GM13976 (cell line): Measurements from ENCODE around the gene PTPRG.

Source experiments
- DNase-seq: peaks from one replicate; pipeline ENCODE4 v3.0.0; 2012; ENCODE audit warnings: low spot score
- in situ Hi-C: fragments of 300-500 bp; cut with MboI; formaldehyde crosslinking; loops from one replicate; pipeline ENCODE4 v1.12.0; 2022; ENCODE audit warnings: low sequenced_read_pairs, mixed read lengths, inconsistent platforms; ENCODE audit not compliant: unreplicated experiment
- TF ChIP-seq, protein P1 (sequence below): IDR thresholded peaks from 2 replicates; pipeline ENCODE4 v1.5.1; 2012; ENCODE audit warnings: borderline replicate concordance, mild to moderate bottlenecking; ENCODE audit not compliant: insufficient read depth; ENCODE audit errors: extremely low read depth, missing control alignments, control extremely low read depth

The PTPRG gene

DNA sequence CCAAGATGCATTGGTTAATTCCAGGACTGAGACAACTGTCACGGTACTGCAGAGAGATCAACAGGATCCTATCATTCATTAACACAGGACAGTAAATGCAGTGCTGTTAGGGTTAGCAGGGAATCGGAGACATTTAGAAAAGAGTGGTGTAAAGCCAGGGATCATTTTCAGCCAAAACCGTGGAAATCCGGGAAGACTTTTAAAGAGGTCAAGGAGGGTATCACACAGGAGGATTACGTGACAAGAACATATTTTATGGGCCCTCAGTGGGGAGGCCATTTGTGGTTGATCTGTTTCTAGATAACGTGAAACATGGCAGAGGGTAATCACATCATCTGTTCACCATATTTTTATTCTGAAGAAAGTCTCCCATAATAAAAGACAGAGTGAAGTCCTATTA, 216.1 kb downstream of the PTPRG start:
- DNase-seq = no peak
- TF ChIP-seq, protein P1, sequence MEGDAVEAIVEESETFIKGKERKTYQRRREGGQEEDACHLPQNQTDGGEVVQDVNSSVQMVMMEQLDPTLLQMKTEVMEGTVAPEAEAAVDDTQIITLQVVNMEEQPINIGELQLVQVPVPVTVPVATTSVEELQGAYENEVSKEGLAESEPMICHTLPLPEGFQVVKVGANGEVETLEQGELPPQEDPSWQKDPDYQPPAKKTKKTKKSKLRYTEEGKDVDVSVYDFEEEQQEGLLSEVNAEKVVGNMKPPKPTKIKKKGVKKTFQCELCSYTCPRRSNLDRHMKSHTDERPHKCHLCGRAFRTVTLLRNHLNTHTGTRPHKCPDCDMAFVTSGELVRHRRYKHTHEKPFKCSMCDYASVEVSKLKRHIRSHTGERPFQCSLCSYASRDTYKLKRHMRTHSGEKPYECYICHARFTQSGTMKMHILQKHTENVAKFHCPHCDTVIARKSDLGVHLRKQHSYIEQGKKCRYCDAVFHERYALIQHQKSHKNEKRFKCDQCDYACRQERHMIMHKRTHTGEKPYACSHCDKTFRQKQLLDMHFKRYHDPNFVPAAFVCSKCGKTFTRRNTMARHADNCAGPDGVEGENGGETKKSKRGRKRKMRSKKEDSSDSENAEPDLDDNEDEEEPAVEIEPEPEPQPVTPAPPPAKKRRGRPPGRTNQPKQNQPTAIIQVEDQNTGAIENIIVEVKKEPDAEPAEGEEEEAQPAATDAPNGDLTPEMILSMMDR = no peak
- in situ Hi-C loops = no loop called here

DNA sequence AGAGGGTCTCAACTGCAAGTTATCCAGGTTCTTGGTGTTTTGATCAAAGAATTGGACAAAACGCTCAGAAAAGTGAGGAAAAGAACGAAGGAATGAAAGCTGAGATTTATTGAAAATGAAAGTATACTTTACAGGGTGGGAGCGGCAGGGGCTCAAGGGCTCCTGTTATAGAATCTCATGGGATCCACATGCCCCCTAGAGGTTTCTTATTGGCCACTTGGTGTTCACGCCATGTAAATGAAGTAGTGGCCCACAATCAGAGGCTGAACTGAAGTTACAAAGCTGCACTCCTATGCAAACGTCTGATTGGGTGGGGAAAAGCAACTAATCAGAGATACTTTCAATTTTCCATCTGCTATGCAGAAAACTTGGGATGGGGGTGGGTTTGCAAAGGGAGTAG, 216.7 kb downstream of the PTPRG start:
- TF ChIP-seq, protein P1 = no peak
- in situ Hi-C loops = no loop called here
- DNase-seq = no peak

DNA sequence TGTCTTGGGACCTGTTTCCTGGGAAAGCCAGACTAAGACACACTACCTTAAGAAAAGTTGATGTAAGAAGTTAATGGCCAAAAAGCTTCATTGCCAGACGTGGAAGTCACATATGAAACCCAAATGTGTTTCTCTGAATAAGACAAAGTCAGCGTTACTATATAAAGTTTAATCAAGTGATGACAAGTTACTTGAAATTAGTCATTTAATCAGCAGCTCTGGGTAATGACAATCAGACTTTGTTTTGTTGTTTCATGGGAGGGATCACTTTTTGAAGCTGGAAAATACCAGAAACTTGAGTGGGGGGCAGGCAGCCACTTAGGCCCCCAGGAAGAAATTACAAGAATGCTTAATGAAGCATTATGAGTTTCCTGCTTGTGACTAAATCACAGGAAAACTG, 218.6 kb downstream of the PTPRG start:
- DNase-seq = no peak
- in situ Hi-C loops = no loop called here
- TF ChIP-seq, protein P1 = no peak

DNA sequence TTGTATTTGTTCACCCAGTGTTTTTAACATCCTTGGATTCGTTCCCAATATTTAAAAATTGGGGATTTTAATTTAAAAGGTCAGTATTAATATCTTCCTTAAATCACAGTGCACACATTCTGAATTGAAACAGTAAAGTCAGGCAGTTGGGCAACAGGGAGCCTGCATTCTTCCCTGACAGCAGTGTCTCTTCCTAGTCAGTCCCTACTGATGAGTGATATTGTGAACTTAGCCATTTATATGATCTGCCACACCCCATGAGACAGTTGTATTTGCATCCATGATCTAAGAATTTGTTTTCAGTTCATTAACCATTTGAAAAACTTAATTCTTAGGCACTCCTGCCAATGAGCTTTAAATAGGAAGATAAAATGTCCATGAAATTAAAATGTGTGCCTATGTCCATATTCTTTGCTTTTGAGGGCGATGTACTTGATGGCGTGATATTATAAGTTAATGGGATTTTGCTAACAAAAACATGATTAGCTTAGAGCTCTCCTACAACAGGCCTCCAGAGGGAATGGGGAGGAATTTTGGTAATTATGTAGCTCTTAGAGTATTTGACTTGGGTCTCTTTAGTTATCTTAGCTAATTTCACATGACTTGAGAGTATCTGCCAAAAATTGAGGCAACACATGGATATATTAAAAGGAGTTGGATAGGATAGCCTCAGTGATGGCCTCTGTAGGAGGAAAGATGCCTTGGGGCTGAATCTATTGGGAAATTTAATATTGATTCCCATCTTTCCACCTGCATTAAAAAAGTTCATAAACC, 219.3 kb downstream of the PTPRG start:
- TF ChIP-seq, protein P1 = no peak
- in situ Hi-C loops = no loop called here
- no peak for DNase-seq

DNA sequence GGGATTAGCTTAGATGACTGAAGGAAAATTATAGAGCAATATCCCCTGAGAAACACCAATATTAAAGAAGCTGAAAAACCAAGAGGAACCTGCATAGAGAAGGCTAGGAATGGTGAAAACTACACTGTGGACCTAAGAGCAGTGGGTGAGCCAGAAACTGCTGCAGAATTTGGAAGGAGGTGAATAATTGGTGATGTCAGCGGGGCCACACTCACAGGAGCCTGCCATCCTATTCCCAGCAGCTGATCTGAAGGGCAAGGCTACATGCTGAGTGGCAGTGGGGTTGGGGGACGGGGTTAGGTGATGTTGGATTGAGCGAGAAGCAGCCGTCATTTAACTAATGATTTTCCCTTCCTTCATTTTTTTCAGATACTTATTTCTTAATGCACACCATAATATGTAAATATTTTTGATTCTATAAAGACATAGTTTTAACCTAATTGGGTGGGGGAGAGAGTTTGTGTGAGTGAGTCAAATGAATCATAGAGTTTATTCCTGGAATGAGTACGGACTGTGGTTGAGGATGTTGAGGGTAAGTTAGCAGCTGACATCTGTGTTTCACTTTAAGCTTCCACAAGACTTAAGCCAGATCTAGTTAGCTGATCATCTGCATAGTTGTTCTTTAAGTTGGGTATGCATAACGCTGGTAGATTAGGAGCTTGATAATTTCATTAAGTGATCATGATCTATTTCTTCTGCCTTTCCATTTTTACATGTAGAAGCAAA, 222.8 kb downstream of the PTPRG start:
- TF ChIP-seq, protein P1 = no peak
- no peak for DNase-seq
- in situ Hi-C loops = no loop called here

DNA sequence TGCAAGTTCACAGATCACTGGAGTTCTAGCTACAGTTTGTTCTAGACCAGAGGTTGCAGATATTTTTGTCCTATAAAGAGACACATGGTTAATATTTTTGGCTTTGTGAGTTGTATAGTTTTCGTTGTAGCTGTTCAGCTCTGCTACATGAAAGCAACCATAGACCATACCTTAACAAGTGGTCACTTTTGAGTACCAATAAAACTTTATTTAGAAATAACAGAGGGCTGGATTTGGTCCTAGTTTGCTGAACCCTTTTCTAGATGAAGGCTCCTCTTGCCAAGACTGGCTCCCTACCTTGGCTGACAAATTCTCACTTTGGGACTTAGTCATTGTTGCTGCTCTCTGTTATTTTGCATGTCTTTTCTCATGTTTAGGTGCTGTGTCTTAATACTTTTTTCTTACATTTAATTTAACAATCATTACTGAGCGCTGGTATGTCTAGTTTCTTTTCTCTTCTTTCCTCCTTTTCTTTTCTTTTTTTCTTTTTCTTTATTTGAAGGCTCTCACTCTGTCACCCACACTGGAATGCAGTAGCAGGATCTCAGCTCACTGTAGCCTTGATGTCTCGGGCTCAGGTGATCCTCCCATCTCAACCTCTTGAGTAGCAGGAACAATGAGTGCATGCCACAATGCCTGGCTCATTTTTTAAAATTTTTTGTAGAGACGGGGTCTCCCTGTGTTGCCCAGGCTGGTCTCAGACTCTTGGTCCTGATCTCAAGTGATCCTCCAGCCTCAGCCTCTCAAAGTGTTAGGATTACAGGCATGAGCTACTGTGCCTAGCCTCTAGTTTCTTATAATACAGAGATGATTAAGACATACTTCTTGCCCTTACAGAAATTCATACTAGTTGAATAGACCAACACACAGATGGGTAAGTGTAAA, 227.5 kb downstream of the PTPRG start:
- DNase-seq = no peak
- TF ChIP-seq, protein P1 = no peak
- in situ Hi-C loops = no loop called here
